Upper lobe of right lung (tissue), 1 donor: Measurements from ENCODE around the gene LDAH. TPM values are rescaled to one million over a fixed set of nuclear protein-coding genes. Genes with fewer than 3 reads are reported as not detected.
A peak's percentile ranks its signal among the peaks of the same experiment; 100 is the strongest.

Experiments used
- ATAC-seq: fragments of 200-7000 bp; cut with Tn5 transposase; one replicate; pipeline ENCODE4 v1.9.1; 2020; ENCODE audit warnings: mild to moderate bottlenecking, moderate library complexity
- DNase-seq: peaks from one replicate; pipeline ENCODE4 v3.0.0-alpha.2; 2020
- H3K27ac ChIP-seq: fragments of 200-600 bp; one replicate; pipeline ENCODE4 v1.8.0; 2022
- H3K27me3 ChIP-seq: fragments of 200-600 bp; one replicate; pipeline ENCODE4 v1.8.0; 2022; ENCODE audit warnings: mild to moderate bottlenecking
- H3K36me3 ChIP-seq: fragments of 200-600 bp; one replicate; pipeline ENCODE4 v1.8.0; 2022
- H3K4me1 ChIP-seq: fragments of 200-600 bp; one replicate; pipeline ENCODE4 v1.8.0; 2022
- H3K4me3 ChIP-seq: fragments of 200-600 bp; one replicate; pipeline ENCODE4 v1.8.0; 2022; ENCODE audit warnings: mild to moderate bottlenecking
- H3K9me3 ChIP-seq: fragments of 200-600 bp; one replicate; pipeline ENCODE4 v1.8.0; 2022
- intact Hi-C: fragments of 100-400 bp; cut with DNase I; formaldehyde crosslinking; loops from one replicate; pipeline ENCODE4 v1.11.0; 2022
- total RNA-seq: library from RNA; stranded (reverse); fragmentation: NEBNext Ultra II Directional; extraction: Animal tissue kit (Norgen Biotek cat#: 25700); gene quantifications from one replicate; pipeline ENCODE4 v1.2.1, GENCODE V29; 2021
- TF ChIP-seq, protein P1 (sequence below): fragments of 200-600 bp; IDR thresholded peaks from one replicate; pipeline ENCODE4 v1.8.0; 2022; ENCODE audit warnings: antibody characterized with exemption
- donor health status: DM: no; HTN: yes; CAD: no; lungs with severe emphysema.

Gene LDAH
- total RNA-seq, 1 donor from 2014 or later, result 17.9 TPM

DNA sequence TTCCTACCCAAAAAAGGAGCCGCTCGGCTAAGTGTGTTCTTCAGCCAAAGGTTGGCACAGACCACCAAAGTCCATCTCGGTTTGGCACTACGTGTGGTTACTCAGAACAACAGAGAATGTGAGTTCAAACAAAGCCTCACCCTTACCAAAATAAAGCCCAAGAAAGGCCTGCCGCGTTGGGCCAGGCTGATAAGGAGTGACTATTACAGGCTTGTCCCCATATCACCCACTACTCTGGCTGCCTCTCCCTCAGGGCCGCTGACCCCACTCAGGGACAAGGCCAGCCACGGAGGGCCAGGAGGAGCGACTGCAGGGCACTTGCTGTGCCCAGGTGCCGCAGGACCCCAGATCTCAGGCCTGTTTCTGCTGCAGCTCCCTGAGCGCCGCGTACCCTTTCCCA lies 185.8 kb downstream of the LDAH start:
- no peaks in the 10 kb centered on the region for H3K27me3 ChIP-seq
- TF ChIP-seq, protein P1, sequence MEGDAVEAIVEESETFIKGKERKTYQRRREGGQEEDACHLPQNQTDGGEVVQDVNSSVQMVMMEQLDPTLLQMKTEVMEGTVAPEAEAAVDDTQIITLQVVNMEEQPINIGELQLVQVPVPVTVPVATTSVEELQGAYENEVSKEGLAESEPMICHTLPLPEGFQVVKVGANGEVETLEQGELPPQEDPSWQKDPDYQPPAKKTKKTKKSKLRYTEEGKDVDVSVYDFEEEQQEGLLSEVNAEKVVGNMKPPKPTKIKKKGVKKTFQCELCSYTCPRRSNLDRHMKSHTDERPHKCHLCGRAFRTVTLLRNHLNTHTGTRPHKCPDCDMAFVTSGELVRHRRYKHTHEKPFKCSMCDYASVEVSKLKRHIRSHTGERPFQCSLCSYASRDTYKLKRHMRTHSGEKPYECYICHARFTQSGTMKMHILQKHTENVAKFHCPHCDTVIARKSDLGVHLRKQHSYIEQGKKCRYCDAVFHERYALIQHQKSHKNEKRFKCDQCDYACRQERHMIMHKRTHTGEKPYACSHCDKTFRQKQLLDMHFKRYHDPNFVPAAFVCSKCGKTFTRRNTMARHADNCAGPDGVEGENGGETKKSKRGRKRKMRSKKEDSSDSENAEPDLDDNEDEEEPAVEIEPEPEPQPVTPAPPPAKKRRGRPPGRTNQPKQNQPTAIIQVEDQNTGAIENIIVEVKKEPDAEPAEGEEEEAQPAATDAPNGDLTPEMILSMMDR, result no peak
- ATAC-seq (no peak), DNase-seq (no peak)
- peaks cover 24% of the 10 kb centered on the region for H3K4me1 ChIP-seq
- no peaks in the 10 kb centered on the region for H3K9me3 ChIP-seq
- peaks cover 42% of the 10 kb centered on the region for H3K36me3 ChIP-seq
- intact Hi-C loops, result loop anchor here (10.0 kb wide), 1 partner anchor 192 kb away; the partner anchor contains the start of gene RHOB
- H3K27ac ChIP-seq, result no peak overlapping the region
- H3K4me3 ChIP-seq, result no peak overlapping the region

DNA sequence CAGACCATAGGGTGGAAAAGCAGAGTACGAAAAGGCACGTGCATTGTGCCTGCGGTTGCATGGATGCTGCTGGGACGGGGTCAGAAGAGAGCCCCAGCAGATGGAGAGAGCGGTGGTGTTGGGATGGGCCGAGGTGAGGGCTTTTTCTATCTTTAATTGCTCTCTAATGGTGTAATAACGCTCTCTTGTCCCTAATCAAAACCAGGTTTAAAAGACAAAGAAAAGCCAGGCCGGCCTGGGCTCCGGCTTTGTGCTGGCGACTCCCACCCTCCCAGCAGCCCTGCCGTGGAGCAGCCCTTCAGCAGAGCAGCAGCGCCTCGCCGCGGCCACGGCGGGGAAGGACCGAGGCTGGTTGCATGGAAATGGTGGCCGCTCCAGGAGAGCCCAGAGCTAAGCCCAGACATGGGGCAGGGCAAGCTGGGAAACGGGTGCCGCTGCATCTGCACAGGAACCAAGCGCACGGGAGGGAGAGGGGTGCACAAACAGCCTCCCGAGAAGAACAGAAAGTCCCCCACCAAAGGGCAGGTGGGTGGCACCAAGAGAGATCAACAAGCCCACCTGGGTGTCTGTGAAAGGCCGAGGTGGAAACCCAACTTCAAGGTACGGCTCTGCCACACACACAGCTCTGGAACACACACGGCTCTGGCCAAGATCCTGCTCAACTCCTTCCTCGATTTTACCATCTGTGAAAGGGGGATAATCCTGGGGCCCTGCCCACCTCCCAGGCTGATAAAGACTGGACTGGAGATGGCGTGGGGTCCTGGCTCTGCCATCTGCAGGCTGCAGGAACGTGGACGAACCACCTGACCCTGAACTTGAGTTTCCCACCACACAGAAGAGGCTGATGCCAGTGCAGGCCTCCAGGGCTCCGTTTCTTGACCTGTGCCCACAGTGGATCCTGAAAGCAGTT lies 187.0 kb downstream of the LDAH start:
- TF ChIP-seq, protein P1, result peak; percentile 89
- DNase-seq (peak; percentile 90), ATAC-seq (peak; percentile 85)
- H3K27ac ChIP-seq, result peak overlapping the region; percentile 70
- no peaks in the 10 kb centered on the region for H3K27me3 ChIP-seq
- no peaks in the 10 kb centered on the region for H3K9me3 ChIP-seq
- no peak overlapping the region for H3K4me3 ChIP-seq
- H3K4me1 ChIP-seq, result peaks cover 24% of the 10 kb centered on the region
- intact Hi-C loops, result loop anchor here (10.0 kb wide), 1 partner anchor 191 kb away; the partner anchor contains the start of gene RHOB
- peaks cover 30% of the 10 kb centered on the region for H3K36me3 ChIP-seq

DNA sequence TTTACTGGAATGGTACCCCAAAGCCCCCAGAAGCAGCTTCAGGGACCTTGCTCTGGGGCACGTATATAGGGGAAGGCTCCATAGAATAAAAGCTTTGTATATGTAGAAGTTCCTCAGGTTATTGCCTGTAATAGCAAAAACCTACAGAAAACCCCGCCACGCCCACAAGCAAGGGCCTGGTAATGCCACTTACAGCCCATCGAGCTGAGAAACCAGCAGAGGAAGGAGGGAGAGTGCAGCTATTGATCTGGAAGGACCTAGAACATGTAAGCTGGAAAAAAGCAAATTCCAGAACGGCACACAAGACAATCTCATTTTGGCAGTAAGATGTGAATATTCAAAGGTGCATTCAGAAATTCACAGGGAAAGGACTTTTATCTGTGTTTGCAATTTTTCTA lies 187.8 kb downstream of the LDAH start:
- Histone ChIP-seq H3K9me3 (no peaks in the 10 kb centered on the region), H3K4me1 (peaks cover 24% of the 10 kb centered on the region), H3K27ac (peak overlapping the region; percentile 70), H3K4me3 (no peak overlapping the region), H3K27me3 (no peaks in the 10 kb centered on the region), H3K36me3 (peaks cover 21% of the 10 kb centered on the region)
- no peak for DNase-seq
- ATAC-seq, result no peak
- TF ChIP-seq, protein P1, result no peak
- intact Hi-C loops, result loop anchor here (10.0 kb wide), 1 partner anchor 190 kb away; the partner anchor contains the start of gene RHOB

DNA sequence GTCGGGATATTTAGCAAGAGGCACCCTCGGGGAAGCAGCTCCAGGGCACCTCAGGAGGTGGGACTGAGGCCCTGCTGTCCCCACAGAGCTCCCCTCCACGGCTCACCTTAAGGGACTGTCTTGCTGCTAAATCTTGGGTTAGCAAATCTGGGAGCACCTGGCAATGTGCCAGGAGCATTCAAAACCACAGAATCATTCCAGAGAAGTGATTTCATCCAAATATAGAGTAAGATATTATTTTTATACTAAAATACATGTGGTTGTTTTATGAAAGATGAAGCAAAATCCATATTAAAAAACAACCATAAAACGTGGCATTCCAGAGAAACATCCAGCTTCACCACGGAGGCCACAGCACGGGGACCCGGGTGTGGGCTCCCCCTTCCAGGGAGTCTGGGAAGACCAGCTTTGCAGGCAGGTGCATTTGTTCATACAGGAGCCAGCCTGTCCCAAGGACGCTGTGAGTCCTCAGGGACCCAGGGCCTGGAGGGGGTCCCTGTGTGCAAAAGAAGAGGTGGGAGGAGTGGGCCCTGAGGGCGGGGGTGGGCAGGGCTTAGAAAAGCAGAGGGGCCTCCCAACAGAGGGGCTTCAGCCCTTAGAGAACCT lies 188.3 kb downstream of the LDAH start:
- DNase-seq (no peak), ATAC-seq (peak; percentile 1)
- Histone ChIP-seq H3K27ac (peak overlapping the region; percentile 70), H3K27me3 (no peaks in the 10 kb centered on the region), H3K4me1 (peaks cover 24% of the 10 kb centered on the region), H3K36me3 (peaks cover 17% of the 10 kb centered on the region), H3K9me3 (no peaks in the 10 kb centered on the region), H3K4me3 (no peak overlapping the region)
- intact Hi-C loops, result loop anchor here (10.0 kb wide), 1 partner anchor 190 kb away; the partner anchor contains the start of gene RHOB
- TF ChIP-seq, protein P1, result no peak

Other genes with a start within 250 kb of the LDAH start
- gene HS1BP3, start 172.0 kb downstream of the LDAH start, total RNA-seq, result 35.8 TPM
- gene GDF7, start 156.0 kb downstream of the LDAH start, total RNA-seq, result 0.72 TPM
- 0.49 TPM for gene APOB, start 221.0 kb upstream of the LDAH start, total RNA-seq